NT2/D1 (cell line): ENCODE measurements around the gene CUEDC1.

Source experiments
- SUZ12 ChIP-seq: IDR thresholded peaks from 2 replicates; pipeline ENCODE4 v1.6.1; 2011; ENCODE audit not compliant: insufficient read length, insufficient read depth; ENCODE audit errors: extremely low read depth
- YY1 ChIP-seq: IDR thresholded peaks from 2 replicates; pipeline ENCODE4 v1.6.1; 2011; ENCODE audit not compliant: insufficient read length, insufficient read depth

DNA sequence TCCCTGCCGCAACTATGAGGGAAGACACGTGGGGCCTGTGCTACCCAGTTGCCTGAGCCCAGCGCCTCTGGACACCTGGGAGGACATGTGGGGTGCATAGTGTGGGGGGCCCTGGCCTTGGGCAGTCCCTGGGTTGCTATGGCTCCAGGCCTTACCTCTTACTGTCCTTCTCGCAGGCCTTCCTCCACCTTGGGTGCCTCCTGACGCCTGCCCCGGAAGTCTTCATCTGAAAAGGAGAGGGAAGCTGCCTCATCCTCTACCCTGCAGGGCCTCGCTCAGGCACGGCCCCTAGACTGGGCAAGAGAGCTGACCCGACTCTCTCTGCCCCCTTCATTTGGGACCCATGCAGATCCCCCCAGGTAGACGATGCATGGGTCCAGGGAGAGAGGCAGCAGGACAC, 88.9 kb downstream of the CUEDC1 start:
- TF ChIP-seq SUZ12 (no peak), YY1 (no peak)
